Gastroesophageal sphincter (tissue), 4 donors: Measurements from ENCODE around the gene TRIML2. TPM values are rescaled to one million over a fixed set of nuclear protein-coding genes. Genes with fewer than 3 reads are reported as not detected.
"Not testable (repeated sequence)": the region's sequence is repeated elsewhere in the genome, so short reads cannot be mapped to it uniquely, and the experiment has no call there.

Experiments
- ATAC-seq: fragments of 150-250 bp; one replicate; pipeline ENCODE4 v1.9.1; 2016; ENCODE audit warnings: mild to moderate bottlenecking, moderate library complexity
- H3K27ac ChIP-seq, 4 donors: fragments of 200-600 bp; sonication (generic) in 3 of 4; 1 replicate in 3 of 4; 2 replicates in 1 of 4; pipeline ENCODE4 v1.5.1; 2016 to 2019
- H3K27me3 ChIP-seq: fragments of 200-600 bp; sonication (generic); one replicate; pipeline ENCODE4 v1.5.1; 2019
- H3K36me3 ChIP-seq, 2 donors: fragments of 200-600 bp; sonication (generic); one replicate each; pipeline ENCODE4 v1.5.1; 2019; ENCODE audit warnings: control low read depth in 1 of 2
- H3K4me1 ChIP-seq, 3 donors: fragments of 200-600 bp; sonication (generic); 1 replicate in 2 of 3; 2 replicates in 1 of 3; pipeline ENCODE4 v1.5.1; 2016 to 2019; ENCODE audit warnings: control low read depth in 2 of 3
- H3K4me3 ChIP-seq, 2 donors: fragments of 200-600 bp; sonication (generic); one replicate each; pipeline ENCODE4 v1.5.1; 2019; ENCODE audit warnings: mild to moderate bottlenecking in 1 of 2, moderate library complexity in 1 of 2
- H3K9me3 ChIP-seq, 3 donors: fragments of 200-600 bp; sonication (generic); one replicate each; pipeline ENCODE4 v1.5.1; 2017 to 2019; ENCODE audit warnings: control low read depth in 2 of 3
- EP300 ChIP-seq: sonication (generic); formaldehyde crosslinking; IDR thresholded peaks from one replicate; pipeline ENCODE4 v1.6.1; 2017; ENCODE audit warnings: antibody characterized with exemption, mild to moderate bottlenecking
- POLR2A ChIP-seq, 2 donors: fragments of 450-650 bp; IDR thresholded peaks; one replicate each; pipeline ENCODE4 v1.6.1; 2017; ENCODE audit warnings: antibody characterized with exemption in 2 of 2, mild to moderate bottlenecking in 2 of 2, moderate library complexity in 1 of 2
- POLR2AphosphoS5 ChIP-seq: sonication (generic); formaldehyde crosslinking; IDR thresholded peaks from one replicate; pipeline ENCODE4 v1.6.1; 2017; ENCODE audit warnings: antibody characterized with exemption
- WGBS, 2 donors: methylation state at CpG; one replicate each; pipeline ENCODE4 v1.1.5; 2018; ENCODE audit warnings: low coverage in 1 of 2; 5-methylcytosine and 5-hydroxymethylcytosine counted together
- small RNA-seq, 4 donors: library from RNA; depleted of rRNA; stranded (forward); fragments of <200 nt; gene quantifications; one replicate each; pipeline ENCODE3, GENCODE V24; 2016
- total RNA-seq, 4 donors: library from RNA; depleted of rRNA; stranded (reverse); fragments of >200 nt; gene quantifications; one replicate each; pipeline ENCODE4 v1.1.0, GENCODE V29; 2016
- TF ChIP-seq, protein P1 (sequence below), 4 experiments: fragments of 200-600 bp in 2 of 4; fragments of 450-650 bp in 2 of 4; sonication (generic) in 1 of 4; IDR thresholded peaks; one replicate each; pipeline ENCODE4 v1.5.1; 2017 to 2019; ENCODE audit warnings: antibody characterized with exemption in 4 of 4, mild to moderate bottlenecking in 2 of 4, moderate library complexity in 2 of 4

Gene TRIML2
- total RNA-seq, 4 donors from 2014 or later, result 0.40 TPM; not detected in 3

DNA sequence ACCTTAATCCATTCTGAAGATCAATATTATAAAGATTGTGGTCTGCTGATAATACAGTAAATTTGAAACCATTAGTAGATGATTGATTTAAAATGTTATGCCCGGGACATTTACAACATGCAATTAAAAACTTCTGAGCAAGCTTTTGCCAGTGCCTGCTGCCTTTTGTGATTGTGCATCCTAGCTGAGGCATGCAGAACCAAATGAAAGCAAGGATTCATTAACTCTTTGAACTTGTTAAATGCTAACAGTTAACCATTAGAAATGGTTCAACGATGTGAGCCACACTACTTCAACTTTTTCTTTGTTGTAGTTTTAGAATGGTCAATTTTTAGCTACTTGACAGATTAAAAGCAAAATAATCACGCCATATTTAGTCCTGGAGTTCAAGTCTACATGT is 62.7 kb downstream of the TRIML2 start:
- Histone ChIP-seq H3K36me3 (no peaks in the 10 kb centered on the region), H3K27ac (no peak overlapping the region), H3K9me3 (no peaks in the 10 kb centered on the region), H3K27me3 (no peaks in the 10 kb centered on the region), H3K4me3 (no peak overlapping the region), H3K4me1 (no peaks in the 10 kb centered on the region)
- no peak for ATAC-seq
- WGBS, 2 donors, result 40 to 58% methylated on average over 3 of the region's 3 CpGs
- no peak for TF ChIP-seq EP300
- TF ChIP-seq POLR2AphosphoS5, result no peak
- no peak for TF ChIP-seq POLR2A (IDR thresholded peaks at IDR 0.05)
- TF ChIP-seq, protein P1, sequence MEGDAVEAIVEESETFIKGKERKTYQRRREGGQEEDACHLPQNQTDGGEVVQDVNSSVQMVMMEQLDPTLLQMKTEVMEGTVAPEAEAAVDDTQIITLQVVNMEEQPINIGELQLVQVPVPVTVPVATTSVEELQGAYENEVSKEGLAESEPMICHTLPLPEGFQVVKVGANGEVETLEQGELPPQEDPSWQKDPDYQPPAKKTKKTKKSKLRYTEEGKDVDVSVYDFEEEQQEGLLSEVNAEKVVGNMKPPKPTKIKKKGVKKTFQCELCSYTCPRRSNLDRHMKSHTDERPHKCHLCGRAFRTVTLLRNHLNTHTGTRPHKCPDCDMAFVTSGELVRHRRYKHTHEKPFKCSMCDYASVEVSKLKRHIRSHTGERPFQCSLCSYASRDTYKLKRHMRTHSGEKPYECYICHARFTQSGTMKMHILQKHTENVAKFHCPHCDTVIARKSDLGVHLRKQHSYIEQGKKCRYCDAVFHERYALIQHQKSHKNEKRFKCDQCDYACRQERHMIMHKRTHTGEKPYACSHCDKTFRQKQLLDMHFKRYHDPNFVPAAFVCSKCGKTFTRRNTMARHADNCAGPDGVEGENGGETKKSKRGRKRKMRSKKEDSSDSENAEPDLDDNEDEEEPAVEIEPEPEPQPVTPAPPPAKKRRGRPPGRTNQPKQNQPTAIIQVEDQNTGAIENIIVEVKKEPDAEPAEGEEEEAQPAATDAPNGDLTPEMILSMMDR (IDR thresholded peaks at IDR 0.05), result no peak

DNA sequence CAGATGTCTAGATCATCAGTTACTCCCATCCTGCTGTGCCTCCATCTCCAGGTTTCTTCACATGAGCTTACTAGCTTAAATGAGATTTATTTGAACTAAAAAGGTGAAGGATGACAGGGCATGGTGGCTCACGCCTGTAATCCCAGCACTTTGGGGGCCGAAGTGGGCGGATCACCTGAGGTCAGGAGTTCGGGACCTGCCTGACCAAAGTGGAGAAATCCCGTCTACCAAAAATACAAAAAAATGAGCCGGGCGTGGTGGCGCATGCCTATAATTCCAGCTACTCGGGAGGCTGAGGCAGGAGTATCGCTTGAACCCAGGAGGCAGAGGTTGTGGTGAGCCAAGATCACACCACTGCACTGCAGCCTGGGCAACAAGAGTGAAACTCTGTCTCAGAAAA is 63.9 kb downstream of the TRIML2 start:
- H3K4me3 ChIP-seq, H3K27me3 ChIP-seq, H3K9me3 ChIP-seq, H3K4me1 ChIP-seq, H3K27ac ChIP-seq, ATAC-seq, H3K36me3 ChIP-seq: not testable (repeated sequence)
- WGBS, 2 donors, result 100% methylated on average over 9 of the region's 10 CpGs; no CpG with 5 or more reads in 1 of the 2 donors

DNA sequence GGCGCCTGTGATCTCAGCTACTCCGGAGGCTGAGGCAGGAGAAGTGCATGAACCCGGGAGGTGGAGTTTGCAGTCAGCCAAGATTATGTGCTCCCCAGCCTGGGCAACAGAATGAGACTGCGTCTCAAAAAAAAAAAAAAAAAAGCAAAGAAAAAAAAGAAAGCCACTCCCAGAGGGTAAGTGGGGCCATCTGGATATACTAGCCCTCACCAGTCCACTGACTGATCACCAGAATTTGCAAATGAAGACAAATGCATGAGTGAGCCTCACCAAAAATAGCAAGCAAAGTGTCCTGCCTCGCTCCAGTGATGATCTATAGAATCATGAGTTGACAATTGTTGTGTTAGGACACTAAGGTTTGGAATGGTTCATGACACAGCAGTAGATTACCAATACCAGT is 66.2 kb downstream of the TRIML2 start:
- 90 to 97% methylated on average over 1 to 3 of the region's 5 CpGs for WGBS, 2 donors

DNA sequence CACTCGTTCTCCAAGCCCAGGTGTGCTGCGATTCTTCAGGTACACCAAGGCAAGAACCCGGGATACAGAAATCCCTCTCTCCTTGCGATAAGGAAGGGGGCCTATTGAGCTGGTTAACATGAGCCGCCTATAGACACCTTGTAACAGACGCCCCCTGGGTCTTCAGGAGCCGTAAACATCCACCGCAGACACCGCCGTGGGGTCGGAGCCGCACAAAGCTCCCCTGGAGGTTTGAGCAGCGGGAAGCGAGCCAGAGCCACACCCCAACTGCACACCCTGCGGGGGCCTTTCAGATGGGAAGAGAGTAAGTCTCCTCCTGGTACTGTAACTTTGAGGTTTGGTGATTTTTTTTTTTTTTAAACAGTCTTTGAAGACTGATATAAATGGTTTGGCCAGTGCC is 67.2 kb downstream of the TRIML2 start:
- Histone ChIP-seq H3K4me1 (no peaks in the 10 kb centered on the region), H3K4me3 (no peak overlapping the region), H3K9me3 (no peaks in the 10 kb centered on the region), H3K36me3 (no peaks in the 10 kb centered on the region), H3K27ac (no peak overlapping the region), H3K27me3 (no peaks in the 10 kb centered on the region)
- WGBS, 2 donors, result 78 to 94% methylated on average over 4 of the region's 15 CpGs
- TF ChIP-seq, protein P1 (IDR thresholded peaks at IDR 0.05), result no peak
- no peak for TF ChIP-seq POLR2A (IDR thresholded peaks at IDR 0.05)
- TF ChIP-seq POLR2AphosphoS5, result no peak
- no peak for TF ChIP-seq EP300
- no peak for ATAC-seq

More for the DNA sequence above, 66.2 kb downstream of the TRIML2 start:
- Histone ChIP-seq H3K27me3 (no peaks in the 10 kb centered on the region), H3K4me3 (no peak overlapping the region), H3K4me1 (no peaks in the 10 kb centered on the region), H3K36me3 (no peaks in the 10 kb centered on the region), H3K27ac (no peak overlapping the region), H3K9me3 (no peaks in the 10 kb centered on the region)
- no peak for ATAC-seq
- no peak for TF ChIP-seq POLR2AphosphoS5

DNA sequence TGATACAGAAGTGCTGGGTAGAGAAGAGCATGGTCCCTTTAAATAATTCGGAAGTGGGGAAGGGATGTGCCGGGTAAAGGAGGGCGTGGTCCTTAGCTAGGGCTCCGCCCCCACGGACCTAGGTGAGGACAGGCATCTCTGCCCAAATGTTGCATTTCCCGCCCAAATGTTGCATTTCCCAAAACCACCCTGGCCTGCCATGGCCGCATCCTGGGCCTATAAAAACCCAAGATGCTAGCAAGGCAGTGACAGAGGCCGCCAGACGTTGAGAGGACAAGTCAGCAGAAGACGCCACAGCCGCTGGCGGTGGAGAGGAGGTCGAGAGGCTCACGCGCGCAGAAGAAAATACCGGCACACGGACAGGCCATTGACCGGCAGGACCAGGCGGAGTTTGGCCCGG is 67.7 kb downstream of the TRIML2 start:
- 82 to 94% methylated on average over 3 to 12 of the region's 21 CpGs for WGBS, 2 donors
- no peak overlapping the region for H3K27ac ChIP-seq
- H3K27me3 ChIP-seq, result no peaks in the 10 kb centered on the region
- no peak overlapping the region for H3K4me3 ChIP-seq
- TF ChIP-seq POLR2AphosphoS5, result no peak
- no peaks in the 10 kb centered on the region for H3K4me1 ChIP-seq
- H3K36me3 ChIP-seq, result no peaks in the 10 kb centered on the region
- ATAC-seq, result no peak
- no peaks in the 10 kb centered on the region for H3K9me3 ChIP-seq

Small RNA genes within 50 kb of the gene (small RNA-seq; reads per million reads assigned to genes)
- gene RNU6-173P, result 0 reads per million in 4 donors

Other genes starting within 250 kb of the TRIML2 start
- not detected for gene ZFP42, start 113.8 kb downstream of the TRIML2 start, total RNA-seq
- gene TRIML1, start 29.8 kb upstream of the TRIML2 start, total RNA-seq, result not detected